HUES6 (cell line): ENCODE measurements around the gene IQGAP2.
"Not testable (repeated sequence)": the region's sequence is repeated elsewhere in the genome, so short reads cannot be mapped to it uniquely, and the experiment has no call there.

Experiments used
- H3K27ac ChIP-seq: 2 replicates; pipeline ENCODE4 v1.7.0; 2013; ENCODE audit warnings: low read depth, mild to moderate bottlenecking, low read length, inconsistent platforms
- H3K27me3 ChIP-seq: 2 replicates; pipeline ENCODE4 v1.6.1; 2013; ENCODE audit warnings: low read length; ENCODE audit not compliant: control insufficient read depth, insufficient read depth
- H3K36me3 ChIP-seq: 2 replicates; pipeline ENCODE4 v1.6.1; 2013; ENCODE audit warnings: low read length; ENCODE audit not compliant: control insufficient read depth, insufficient read depth
- H3K4me1 ChIP-seq: 2 replicates; pipeline ENCODE4 v1.6.1; 2013; ENCODE audit warnings: low read length; ENCODE audit not compliant: control insufficient read depth, insufficient read depth
- H3K4me3 ChIP-seq: 2 replicates; pipeline ENCODE4 v1.5.1; 2013; ENCODE audit warnings: low read depth, low read length
- H3K9ac ChIP-seq: one replicate; pipeline ENCODE4 v1.6.1; 2013; ENCODE audit warnings: mild to moderate bottlenecking, low read length
- H3K9me3 ChIP-seq: 2 replicates; pipeline ENCODE4 v1.6.1; 2013; ENCODE audit warnings: low read depth, low read length; ENCODE audit not compliant: control insufficient read depth, insufficient read depth

The IQGAP2 gene

DNA sequence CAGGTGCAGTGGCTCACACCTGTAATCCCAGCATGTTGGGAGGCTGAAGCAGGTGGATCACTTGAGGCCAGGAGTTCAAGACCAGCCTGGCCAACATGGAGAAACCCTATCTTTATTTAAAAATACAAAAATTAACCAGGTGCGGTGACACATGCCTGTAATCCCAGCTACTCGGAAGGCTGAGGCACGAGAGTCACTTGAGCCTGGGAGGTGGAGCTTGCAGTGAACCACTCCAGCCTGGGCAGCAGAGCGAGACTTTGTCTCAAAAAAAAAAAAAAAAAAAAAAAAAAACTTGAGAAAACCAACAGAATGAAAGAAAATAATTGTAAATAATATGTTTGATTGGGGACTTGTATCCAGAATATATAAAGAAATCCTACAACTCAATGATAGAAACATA lies 277.7 kb downstream of the IQGAP2 start:
- H3K9me3 ChIP-seq, H3K9ac ChIP-seq, H3K4me3 ChIP-seq, H3K4me1 ChIP-seq, H3K27me3 ChIP-seq, H3K27ac ChIP-seq: not testable (repeated sequence)
- peaks cover 20% of the 10 kb centered on the region for H3K36me3 ChIP-seq

DNA sequence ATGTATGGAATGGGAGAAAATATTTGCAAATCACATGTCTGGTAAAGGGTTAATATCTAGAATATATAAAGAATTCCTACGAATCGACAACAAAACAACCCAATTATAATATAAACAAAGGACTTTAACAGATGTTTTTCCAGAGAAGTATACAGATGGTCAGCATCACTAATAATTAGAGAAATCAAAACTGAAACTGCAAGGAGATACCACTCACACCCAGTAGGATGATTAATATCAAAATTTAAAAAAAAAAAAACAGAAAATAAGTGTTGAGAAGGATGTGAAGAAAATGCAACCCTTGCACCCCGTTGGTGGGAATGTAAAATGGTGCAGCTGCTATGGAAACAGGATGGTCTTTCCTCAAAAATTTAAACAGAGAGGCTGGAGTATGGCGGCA lies 278.2 kb downstream of the IQGAP2 start:
- no peaks in the 10 kb centered on the region for H3K27me3 ChIP-seq
- H3K36me3 ChIP-seq, result peaks cover 19% of the 10 kb centered on the region
- no peak overlapping the region for H3K27ac ChIP-seq
- H3K4me1 ChIP-seq, result no peaks in the 10 kb centered on the region
- H3K4me3 ChIP-seq, result no peak overlapping the region
- no peak overlapping the region for H3K9ac ChIP-seq
- no peaks in the 10 kb centered on the region for H3K9me3 ChIP-seq

GRCh38 chr5:76682387-76682786 lies 279.3 kb downstream of the IQGAP2 start:
- Histone ChIP-seq H3K9ac (no peak overlapping the region), H3K4me3 (no peak overlapping the region), H3K36me3 (peaks cover 12% of the 10 kb centered on the region), H3K27me3 (no peaks in the 10 kb centered on the region), H3K27ac (no peak overlapping the region), H3K4me1 (no peaks in the 10 kb centered on the region), H3K9me3 (no peaks in the 10 kb centered on the region)

DNA sequence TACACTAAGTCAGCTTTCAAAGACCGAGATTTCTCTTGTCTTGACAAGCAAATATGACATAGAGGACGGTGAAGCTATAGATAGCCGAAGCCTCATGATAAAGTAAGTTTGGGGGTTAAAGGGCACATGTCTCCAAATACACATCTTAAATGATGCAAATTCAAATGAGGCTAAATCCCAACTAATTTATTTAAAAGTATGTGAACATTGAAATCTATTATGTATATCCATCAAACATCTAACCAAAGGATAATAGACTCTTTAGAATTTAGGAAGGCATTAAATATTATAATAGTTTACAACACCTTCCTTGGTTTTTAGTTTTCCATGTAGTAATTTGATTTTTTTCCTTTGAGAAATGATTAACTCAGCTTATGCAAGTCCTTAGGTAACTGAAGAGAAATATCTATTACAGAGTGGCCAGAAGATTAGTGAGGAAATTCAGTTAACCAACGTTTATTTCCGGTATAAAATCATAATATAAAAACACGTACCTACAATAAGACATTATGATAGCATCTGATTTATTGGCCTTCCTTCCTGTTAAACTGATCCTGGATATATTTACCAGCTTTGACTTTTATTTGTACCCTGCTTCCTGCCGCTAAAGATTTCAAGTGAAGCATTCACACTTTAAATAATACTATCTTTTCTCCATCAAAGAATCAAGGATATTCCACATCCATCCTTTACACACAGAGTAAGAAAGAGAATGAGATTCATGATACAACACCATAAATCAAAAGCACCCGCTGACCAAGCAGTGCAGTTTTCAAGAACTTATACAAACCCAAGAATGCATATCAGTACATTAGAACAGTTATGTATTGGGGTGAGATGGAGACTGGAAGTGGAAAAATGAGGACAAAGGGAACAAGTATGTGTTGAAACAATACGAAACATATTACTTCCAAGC lies 281.0 kb downstream of the IQGAP2 start:
- Histone ChIP-seq H3K4me1 (no peaks in the 10 kb centered on the region), H3K4me3 (no peak overlapping the region)

GRCh38 chr5:76684756-76685519 lies 281.9 kb downstream of the IQGAP2 start:
- H3K36me3 ChIP-seq, result peaks cover 10% of the 10 kb centered on the region
- H3K9ac ChIP-seq, result no peak overlapping the region
- H3K9me3 ChIP-seq, result no peaks in the 10 kb centered on the region
- H3K4me3 ChIP-seq, result no peak overlapping the region
- no peak overlapping the region for H3K27ac ChIP-seq
- H3K4me1 ChIP-seq, result no peaks in the 10 kb centered on the region
- H3K27me3 ChIP-seq, result no peaks in the 10 kb centered on the region

More for the DNA sequence above, 281.0 kb downstream of the IQGAP2 start:
- H3K9ac ChIP-seq, result no peak overlapping the region
- H3K27me3 ChIP-seq, result no peaks in the 10 kb centered on the region
- no peaks in the 10 kb centered on the region for H3K9me3 ChIP-seq
- H3K27ac ChIP-seq, result no peak overlapping the region
- peaks cover 10% of the 10 kb centered on the region for H3K36me3 ChIP-seq

- H3K9ac ChIP-seq, result no peak overlapping the region
- H3K4me3 ChIP-seq, result no peak overlapping the region
- H3K27ac ChIP-seq, result no peak overlapping the region
- peaks cover 10% of the 10 kb centered on the region for H3K36me3 ChIP-seq
- H3K9me3 ChIP-seq, result no peaks in the 10 kb centered on the region
- no peaks in the 10 kb centered on the region for H3K27me3 ChIP-seq
- H3K4me1 ChIP-seq, result no peaks in the 10 kb centered on the region
These were observed 282.6 kb downstream of the IQGAP2 start for GRCh38 chr5:76685704-76686103.

DNA sequence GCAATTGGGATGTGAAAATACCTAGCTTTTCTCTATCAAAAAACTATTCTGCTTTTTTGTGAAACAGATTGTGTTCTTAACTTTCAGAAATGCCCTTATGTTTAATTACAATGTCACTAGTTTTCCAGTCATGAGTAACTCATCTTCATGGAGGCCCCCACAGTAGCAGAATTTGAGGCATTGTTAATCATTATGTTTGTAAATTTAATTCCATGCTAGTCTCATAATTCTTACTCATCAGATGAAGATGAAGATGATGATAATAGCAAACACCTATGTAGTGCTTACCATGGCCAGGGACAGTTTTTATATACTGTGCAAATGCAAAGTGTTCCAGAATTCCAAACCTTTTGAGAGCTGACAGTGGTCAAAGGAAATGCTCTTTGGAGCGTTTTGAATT lies 285.1 kb downstream of the IQGAP2 start:
- H3K27ac ChIP-seq, result no peak overlapping the region
- peaks cover 12% of the 10 kb centered on the region for H3K36me3 ChIP-seq
- H3K9me3 ChIP-seq, result no peaks in the 10 kb centered on the region
- H3K27me3 ChIP-seq, result no peaks in the 10 kb centered on the region
- H3K9ac ChIP-seq, result no peak overlapping the region
- H3K4me3 ChIP-seq, result no peak overlapping the region
- H3K4me1 ChIP-seq, result peaks cover 5% of the 10 kb centered on the region; the same call in 1 of the 2 replicates

- peaks cover 5% of the 10 kb centered on the region; the same call in 1 of the 2 replicates for H3K4me1 ChIP-seq
- H3K27me3 ChIP-seq, result no peaks in the 10 kb centered on the region
- H3K27ac ChIP-seq, result no peak overlapping the region
- H3K9me3 ChIP-seq, result no peaks in the 10 kb centered on the region
- peaks cover 9% of the 10 kb centered on the region for H3K36me3 ChIP-seq
- no peak overlapping the region for H3K9ac ChIP-seq
- H3K4me3 ChIP-seq, result no peak overlapping the region
These were observed 285.8 kb downstream of the IQGAP2 start for GRCh38 chr5:76688836-76689235.

DNA sequence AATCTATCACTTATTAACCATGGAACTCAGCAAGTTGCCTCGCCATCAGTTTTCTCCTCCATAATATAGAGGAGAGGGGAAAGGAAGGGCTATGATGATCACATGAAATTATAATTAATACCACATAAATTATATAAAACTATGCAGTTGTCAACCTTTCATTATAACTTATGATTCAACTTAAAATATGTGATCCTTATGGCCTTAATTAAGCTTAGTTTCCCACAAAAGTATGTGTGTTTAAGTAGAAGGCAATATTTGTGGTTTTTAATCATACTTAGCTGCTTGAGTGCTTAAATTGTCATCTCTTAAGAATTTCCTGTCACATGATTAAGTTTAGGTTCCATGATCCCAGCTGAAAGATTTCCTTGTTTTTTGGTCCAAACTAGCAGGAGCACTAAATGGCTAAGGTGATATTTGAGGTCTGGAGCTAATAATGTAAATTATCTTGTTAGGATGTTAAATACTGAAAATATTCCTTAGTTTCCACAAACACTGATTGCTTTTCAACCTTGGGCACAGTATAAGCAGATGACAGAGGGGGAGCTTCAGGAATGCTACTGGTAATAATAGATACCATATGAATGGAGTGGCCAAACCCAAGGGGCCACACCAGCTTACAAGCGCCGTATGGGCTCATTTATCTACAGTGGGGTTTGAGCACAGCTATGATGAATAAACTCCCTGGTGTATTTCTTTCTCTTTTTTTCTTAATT lies 286.4 kb downstream of the IQGAP2 start:
- H3K9ac ChIP-seq, result no peak overlapping the region
- no peak overlapping the region for H3K27ac ChIP-seq
- peaks cover 5% of the 10 kb centered on the region; the same call in 1 of the 2 replicates for H3K4me1 ChIP-seq
- H3K4me3 ChIP-seq, result no peak overlapping the region
- H3K9me3 ChIP-seq, result no peaks in the 10 kb centered on the region
- H3K36me3 ChIP-seq, result peaks cover 4% of the 10 kb centered on the region
- no peaks in the 10 kb centered on the region for H3K27me3 ChIP-seq

GRCh38 chr5:76690037-76690679 lies 287.1 kb downstream of the IQGAP2 start:
- H3K27me3 ChIP-seq, result no peaks in the 10 kb centered on the region
- no peak overlapping the region for H3K9ac ChIP-seq

More at GRCh38 chr5:76690037-76690679, 287.1 kb downstream of the IQGAP2 start:
- H3K4me1 ChIP-seq, result peaks cover 5% of the 10 kb centered on the region; the same call in 1 of the 2 replicates
- H3K27ac ChIP-seq, result no peak overlapping the region
- no peaks in the 10 kb centered on the region for H3K9me3 ChIP-seq
- peaks cover 3% of the 10 kb centered on the region for H3K36me3 ChIP-seq
- H3K4me3 ChIP-seq, result no peak overlapping the region
